ENCODE measurements around the gene CPNE9. TPM values are rescaled to one million over a fixed set of nuclear protein-coding genes. Genes with fewer than 3 reads are reported as not detected.

Gene CPNE9
- polyA plus RNA-seq, 1 of the 3 experiments (the other 2 are of a cell fraction), result 0.03 TPM

DNA sequence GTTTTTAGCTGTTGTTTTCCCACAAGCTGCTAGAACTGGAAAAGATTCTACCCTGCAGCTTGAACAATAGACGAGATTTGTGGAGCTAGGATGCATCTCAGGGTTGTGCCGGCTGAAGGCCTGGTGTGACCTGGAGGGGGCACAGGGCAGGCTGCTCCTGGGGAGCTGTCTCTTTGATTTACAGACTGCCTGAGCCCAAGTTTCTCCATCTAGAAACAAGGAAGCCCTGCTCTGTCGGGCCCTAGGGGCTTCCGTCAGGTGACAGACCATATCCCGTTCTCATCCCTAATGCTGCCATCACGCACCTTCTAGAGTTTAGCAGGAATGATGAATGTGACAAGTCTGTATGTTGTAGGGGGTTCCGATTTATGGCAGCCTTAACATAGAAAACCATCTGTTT lies 7.9 kb upstream of the CPNE9 start:
- no peak for TF ChIP-seq RCOR1 (IDR thresholded peaks at IDR 0.05; ENCODE audit: low read length)
- no peak for TF ChIP-seq ELF1 (IDR thresholded peaks at IDR 0.05)
- TF ChIP-seq, protein P1, sequence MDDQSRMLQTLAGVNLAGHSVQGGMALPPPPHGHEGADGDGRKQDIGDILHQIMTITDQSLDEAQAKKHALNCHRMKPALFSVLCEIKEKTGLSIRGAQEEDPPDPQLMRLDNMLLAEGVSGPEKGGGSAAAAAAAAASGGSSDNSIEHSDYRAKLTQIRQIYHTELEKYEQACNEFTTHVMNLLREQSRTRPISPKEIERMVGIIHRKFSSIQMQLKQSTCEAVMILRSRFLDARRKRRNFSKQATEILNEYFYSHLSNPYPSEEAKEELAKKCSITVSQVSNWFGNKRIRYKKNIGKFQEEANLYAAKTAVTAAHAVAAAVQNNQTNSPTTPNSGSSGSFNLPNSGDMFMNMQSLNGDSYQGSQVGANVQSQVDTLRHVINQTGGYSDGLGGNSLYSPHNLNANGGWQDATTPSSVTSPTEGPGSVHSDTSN (IDR thresholded peaks at IDR 0.05), result no peak
- TF ChIP-seq FOSL2 (IDR thresholded peaks at IDR 0.05; ENCODE audit: borderline replicate concordance, low read depth), result no peak
- TF ChIP-seq EZH2phosphoT487 (IDR thresholded peaks at IDR 0.05; ENCODE audit: borderline replicate concordance, low read depth), result no peak
- TF ChIP-seq EP300 (IDR thresholded peaks at IDR 0.05; ENCODE audit: borderline replicate concordance in 1 of 2, low read depth in 1 of 2, low read length in 1 of 2), result no peak
- TF ChIP-seq GATA2 (CRISPR knock-in tag; IDR thresholded peaks at IDR 0.05), result no peak
- TF ChIP-seq CHD2 (IDR thresholded peaks at IDR 0.05; ENCODE audit: low read length, partially characterized antibody), result no peak
- no peak for TF ChIP-seq MXI1 (IDR thresholded peaks at IDR 0.05; ENCODE audit: low read depth, low read length)
- TF ChIP-seq, protein P2, sequence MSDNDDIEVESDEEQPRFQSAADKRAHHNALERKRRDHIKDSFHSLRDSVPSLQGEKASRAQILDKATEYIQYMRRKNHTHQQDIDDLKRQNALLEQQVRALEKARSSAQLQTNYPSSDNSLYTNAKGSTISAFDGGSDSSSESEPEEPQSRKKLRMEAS (IDR thresholded peaks at IDR 0.05; ENCODE audit: low read depth), result no peak
- TF ChIP-seq, protein P3, sequence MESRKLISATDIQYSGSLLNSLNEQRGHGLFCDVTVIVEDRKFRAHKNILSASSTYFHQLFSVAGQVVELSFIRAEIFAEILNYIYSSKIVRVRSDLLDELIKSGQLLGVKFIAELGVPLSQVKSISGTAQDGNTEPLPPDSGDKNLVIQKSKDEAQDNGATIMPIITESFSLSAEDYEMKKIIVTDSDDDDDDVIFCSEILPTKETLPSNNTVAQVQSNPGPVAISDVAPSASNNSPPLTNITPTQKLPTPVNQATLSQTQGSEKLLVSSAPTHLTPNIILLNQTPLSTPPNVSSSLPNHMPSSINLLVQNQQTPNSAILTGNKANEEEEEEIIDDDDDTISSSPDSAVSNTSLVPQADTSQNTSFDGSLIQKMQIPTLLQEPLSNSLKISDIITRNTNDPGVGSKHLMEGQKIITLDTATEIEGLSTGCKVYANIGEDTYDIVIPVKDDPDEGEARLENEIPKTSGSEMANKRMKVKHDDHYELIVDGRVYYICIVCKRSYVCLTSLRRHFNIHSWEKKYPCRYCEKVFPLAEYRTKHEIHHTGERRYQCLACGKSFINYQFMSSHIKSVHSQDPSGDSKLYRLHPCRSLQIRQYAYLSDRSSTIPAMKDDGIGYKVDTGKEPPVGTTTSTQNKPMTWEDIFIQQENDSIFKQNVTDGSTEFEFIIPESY (IDR thresholded peaks at IDR 0.05; ENCODE audit: borderline replicate concordance, low read depth), result no peak
- no peak for TF ChIP-seq MEF2A (IDR thresholded peaks at IDR 0.05; ENCODE audit: borderline replicate concordance, low read depth)
- TF ChIP-seq GABPA (IDR thresholded peaks at IDR 0.05; ENCODE audit: low read depth), result no peak
- no peak for TF ChIP-seq TCF12 (IDR thresholded peaks at IDR 0.05)
- TF ChIP-seq, protein P4, sequence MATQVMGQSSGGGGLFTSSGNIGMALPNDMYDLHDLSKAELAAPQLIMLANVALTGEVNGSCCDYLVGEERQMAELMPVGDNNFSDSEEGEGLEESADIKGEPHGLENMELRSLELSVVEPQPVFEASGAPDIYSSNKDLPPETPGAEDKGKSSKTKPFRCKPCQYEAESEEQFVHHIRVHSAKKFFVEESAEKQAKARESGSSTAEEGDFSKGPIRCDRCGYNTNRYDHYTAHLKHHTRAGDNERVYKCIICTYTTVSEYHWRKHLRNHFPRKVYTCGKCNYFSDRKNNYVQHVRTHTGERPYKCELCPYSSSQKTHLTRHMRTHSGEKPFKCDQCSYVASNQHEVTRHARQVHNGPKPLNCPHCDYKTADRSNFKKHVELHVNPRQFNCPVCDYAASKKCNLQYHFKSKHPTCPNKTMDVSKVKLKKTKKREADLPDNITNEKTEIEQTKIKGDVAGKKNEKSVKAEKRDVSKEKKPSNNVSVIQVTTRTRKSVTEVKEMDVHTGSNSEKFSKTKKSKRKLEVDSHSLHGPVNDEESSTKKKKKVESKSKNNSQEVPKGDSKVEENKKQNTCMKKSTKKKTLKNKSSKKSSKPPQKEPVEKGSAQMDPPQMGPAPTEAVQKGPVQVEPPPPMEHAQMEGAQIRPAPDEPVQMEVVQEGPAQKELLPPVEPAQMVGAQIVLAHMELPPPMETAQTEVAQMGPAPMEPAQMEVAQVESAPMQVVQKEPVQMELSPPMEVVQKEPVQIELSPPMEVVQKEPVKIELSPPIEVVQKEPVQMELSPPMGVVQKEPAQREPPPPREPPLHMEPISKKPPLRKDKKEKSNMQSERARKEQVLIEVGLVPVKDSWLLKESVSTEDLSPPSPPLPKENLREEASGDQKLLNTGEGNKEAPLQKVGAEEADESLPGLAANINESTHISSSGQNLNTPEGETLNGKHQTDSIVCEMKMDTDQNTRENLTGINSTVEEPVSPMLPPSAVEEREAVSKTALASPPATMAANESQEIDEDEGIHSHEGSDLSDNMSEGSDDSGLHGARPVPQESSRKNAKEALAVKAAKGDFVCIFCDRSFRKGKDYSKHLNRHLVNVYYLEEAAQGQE (IDR thresholded peaks at IDR 0.05; ENCODE audit: low read depth, low read length), result no peak
- no peak for TF ChIP-seq NFIC (IDR thresholded peaks at IDR 0.05; ENCODE audit: borderline replicate concordance)
- no peak for TF ChIP-seq RXRA (IDR thresholded peaks at IDR 0.05; ENCODE audit: borderline replicate concordance, low read depth)
- TF ChIP-seq JUND (IDR thresholded peaks at IDR 0.05), result no peak
- no peaks in the 10 kb centered on the region for H3K27me3 ChIP-seq (ENCODE audit: insufficient read depth)
- no peak overlapping the region for H3K27ac ChIP-seq (ENCODE audit: low read depth in 2 of 2, low read length in 1 of 2)
- H3F3A ChIP-seq (replicated peaks; ENCODE audit: insufficient read depth), result no peaks in the 10 kb centered on the region
- WGBS (ENCODE audit: low lambda C conversion rate), result 98% methylated on average over 6 of the region's 7 CpGs
- no peaks in the 10 kb centered on the region for H3K9me3 ChIP-seq
- no peak overlapping the region for H3K4me3 ChIP-seq (ENCODE audit: low read depth in 2 of 2, low read length in 1 of 2)
- H3K79me2 ChIP-seq (ENCODE audit: insufficient read depth), result no peaks in the 10 kb centered on the region
- H2AFZ ChIP-seq (ENCODE audit: low read depth), result no peak overlapping the region
- peaks cover 0 to 13% of the 10 kb centered on the region in 2 experiments; a peak in 1 of 4 replicates for H3K4me1 ChIP-seq (ENCODE audit: control insufficient read depth in 1 of 2, insufficient read depth in 2 of 2, low read depth in 1 of 2, low read length in 1 of 2)
- H3K36me3 ChIP-seq (replicated peaks in 1 of 2; ENCODE audit: control insufficient read depth in 1 of 2, insufficient read depth in 2 of 2, low read length in 1 of 2), result peaks cover 8 to 59% of the 10 kb centered on the region in 2 experiments
- no peaks in the 10 kb centered on the region for H4K20me1 ChIP-seq (ENCODE audit: insufficient read depth)
- H3K9ac ChIP-seq, result no peak overlapping the region
- no peak overlapping the region for H3K4me2 ChIP-seq
- CTCF ChIA-PET, result interaction anchor here (1.8 kb wide), 1 partner anchor 192 kb away, joined by 5 read pairs; no protein-coding TSS in a partner anchor
- POLR2A ChIA-PET, result interaction anchor here (0.6 to 0.7 kb wide), 2 partner anchors 39 to 332 kb away, joined by 3 read pairs; no protein-coding TSS in a partner anchor
- no peak for DNase-seq
- H3K9me2 ChIP-seq, result no peaks in the 10 kb centered on the region
